Loucy (cell line): Measurements from ENCODE around the gene PDXK.

Experiments
- EZH2phosphoT487 ChIP-seq: fragments of 200-600 bp; IDR thresholded peaks from 2 replicates; pipeline ENCODE4 v1.6.1; 2018; ENCODE audit warnings: antibody characterized with exemption, mild to moderate bottlenecking, moderate library complexity, borderline replicate concordance
- TF ChIP-seq, protein P1 (sequence below): fragments of 200-600 bp; sonication (generic); conservative IDR thresholded peaks from 2 replicates; pipeline ENCODE4 v1.5.1; 2014; ENCODE audit warnings: mild to moderate bottlenecking, antibody characterized with exemption, low read length

DNA sequence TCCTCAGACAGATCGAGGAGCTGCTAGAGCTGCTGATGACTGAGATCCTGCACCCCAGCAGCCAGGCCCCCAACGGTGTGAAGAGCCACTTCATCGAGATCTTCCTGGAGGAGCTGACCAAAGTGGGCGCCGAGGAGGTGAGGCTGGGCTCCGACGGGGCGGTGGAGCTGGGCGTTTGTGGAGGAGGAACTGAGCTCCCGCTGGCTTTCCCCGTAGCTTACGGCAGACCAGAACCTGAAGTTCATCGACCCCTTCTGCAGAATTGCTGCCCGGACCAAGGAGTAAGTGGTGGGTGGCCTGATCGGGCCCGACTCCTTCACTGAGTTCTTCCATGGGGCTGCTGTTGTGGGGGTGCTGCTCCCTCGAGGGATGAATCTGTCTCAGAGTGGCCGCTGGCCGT is 78.5 kb downstream of the PDXK start:
- TF ChIP-seq, protein P1, sequence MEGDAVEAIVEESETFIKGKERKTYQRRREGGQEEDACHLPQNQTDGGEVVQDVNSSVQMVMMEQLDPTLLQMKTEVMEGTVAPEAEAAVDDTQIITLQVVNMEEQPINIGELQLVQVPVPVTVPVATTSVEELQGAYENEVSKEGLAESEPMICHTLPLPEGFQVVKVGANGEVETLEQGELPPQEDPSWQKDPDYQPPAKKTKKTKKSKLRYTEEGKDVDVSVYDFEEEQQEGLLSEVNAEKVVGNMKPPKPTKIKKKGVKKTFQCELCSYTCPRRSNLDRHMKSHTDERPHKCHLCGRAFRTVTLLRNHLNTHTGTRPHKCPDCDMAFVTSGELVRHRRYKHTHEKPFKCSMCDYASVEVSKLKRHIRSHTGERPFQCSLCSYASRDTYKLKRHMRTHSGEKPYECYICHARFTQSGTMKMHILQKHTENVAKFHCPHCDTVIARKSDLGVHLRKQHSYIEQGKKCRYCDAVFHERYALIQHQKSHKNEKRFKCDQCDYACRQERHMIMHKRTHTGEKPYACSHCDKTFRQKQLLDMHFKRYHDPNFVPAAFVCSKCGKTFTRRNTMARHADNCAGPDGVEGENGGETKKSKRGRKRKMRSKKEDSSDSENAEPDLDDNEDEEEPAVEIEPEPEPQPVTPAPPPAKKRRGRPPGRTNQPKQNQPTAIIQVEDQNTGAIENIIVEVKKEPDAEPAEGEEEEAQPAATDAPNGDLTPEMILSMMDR = no peak
- no peak for TF ChIP-seq EZH2phosphoT487
